Measurements from ENCODE around the gene MCM9. TPM values are rescaled to one million over a fixed set of nuclear protein-coding genes. Genes with fewer than 3 reads are reported as not detected.
"Not testable (repeated sequence)": the region's sequence is repeated elsewhere in the genome, so short reads cannot be mapped to it uniquely, and the experiment has no call there.

Gene MCM9
- total and polyA plus RNA-seq, 4 donors = 2.8 to 19.1 (median 10.8) TPM

GRCh38 chr6:118775381-118775780 lies 159.6 kb downstream of the MCM9 start:
- Histone ChIP-seq H3K9me3 (ENCODE audit: control insufficient read depth, low read length) (no peaks in the 10 kb centered on the region), H3K27me3 (ENCODE audit: control insufficient read depth in 1 of 2, insufficient read depth in 2 of 2, low read length in 1 of 2) (no peaks in the 10 kb centered on the region), H3K4me1 (ENCODE audit: control insufficient read depth in 1 of 2, insufficient read depth in 2 of 2, low read length in 2 of 2) (no peaks in the 10 kb centered on the region), H3K4me3 (ENCODE audit: low read length in 2 of 2) (no peak overlapping the region), H3K36me3 (ENCODE audit: control insufficient read depth in 1 of 2, insufficient read depth in 2 of 2, low read length in 1 of 2) (no peaks in the 10 kb centered on the region), H3K27ac (ENCODE audit: low read depth in 1 of 2, low read length in 2 of 2) (no peak overlapping the region)
- intact Hi-C loops (cut with DNase I) = loop anchor here (5.0 kb wide), 2 partner anchors 488 to 493 kb away; no protein-coding TSS in a partner anchor
- ATAC-seq (ENCODE audit: low FRiP score) (no peak), DNase-seq (no peak)
- 94 to 96% methylated on average over 2 of the region's 2 CpGs for WGBS, 2 donors

DNA sequence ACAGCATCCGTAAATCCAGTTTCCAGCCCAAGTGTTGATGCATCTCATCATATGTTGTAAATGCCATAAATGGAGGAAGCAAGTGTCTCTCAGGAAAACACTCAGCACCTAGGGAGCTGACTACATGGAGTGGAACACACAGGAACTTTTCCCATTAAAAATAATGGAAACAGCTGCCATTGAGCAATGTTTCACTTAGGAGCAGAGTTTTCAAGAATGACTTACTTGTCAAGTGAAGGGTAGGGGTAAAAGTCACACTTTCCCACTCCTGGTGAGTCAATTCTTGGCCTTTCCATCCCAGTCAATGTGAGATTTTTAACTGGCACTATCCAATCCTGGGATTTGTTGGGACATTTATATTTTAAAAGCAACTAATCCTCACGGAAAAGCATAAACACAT lies 160.4 kb downstream of the MCM9 start:
- ATAC-seq (ENCODE audit: low FRiP score) (no peak), DNase-seq (no peak)
- no peaks in the 10 kb centered on the region for H3K4me1 ChIP-seq (ENCODE audit: control insufficient read depth in 1 of 2, insufficient read depth in 2 of 2, low read length in 2 of 2)
- intact Hi-C loops (cut with DNase I) = no loop called here
- no peaks in the 10 kb centered on the region for H3K27me3 ChIP-seq (ENCODE audit: control insufficient read depth in 1 of 2, insufficient read depth in 2 of 2, low read length in 1 of 2)
- H3K9me3 ChIP-seq (ENCODE audit: control insufficient read depth, low read length) = no peaks in the 10 kb centered on the region
- H3K27ac ChIP-seq (ENCODE audit: low read depth in 1 of 2, low read length in 2 of 2) = no peak overlapping the region
- H3K36me3 ChIP-seq (ENCODE audit: control insufficient read depth in 1 of 2, insufficient read depth in 2 of 2, low read length in 1 of 2) = no peaks in the 10 kb centered on the region
- no peak overlapping the region for H3K4me3 ChIP-seq (ENCODE audit: low read length in 2 of 2)
- WGBS, 2 donors = 91% methylated on average over 2 of the region's 2 CpGs

GRCh38 chr6:118772886-118773285 lies 162.1 kb downstream of the MCM9 start:
- Histone ChIP-seq H3K27ac (ENCODE audit: low read depth in 1 of 2, low read length in 2 of 2) (no peak overlapping the region), H3K36me3 (ENCODE audit: control insufficient read depth in 1 of 2, insufficient read depth in 2 of 2, low read length in 1 of 2) (no peaks in the 10 kb centered on the region), H3K9me3 (ENCODE audit: control insufficient read depth, low read length) (no peaks in the 10 kb centered on the region), H3K4me1 (ENCODE audit: control insufficient read depth in 1 of 2, insufficient read depth in 2 of 2, low read length in 2 of 2) (no peaks in the 10 kb centered on the region), H3K4me3 (ENCODE audit: low read length in 2 of 2) (no peak overlapping the region), H3K27me3 (ENCODE audit: control insufficient read depth in 1 of 2, insufficient read depth in 2 of 2, low read length in 1 of 2) (no peaks in the 10 kb centered on the region)
- intact Hi-C loops (cut with DNase I) = no loop called here
- no peak for DNase-seq
- no peak for ATAC-seq (ENCODE audit: low FRiP score)
- WGBS, 2 donors = 95 to 97% methylated on average over 3 of the region's 3 CpGs

GRCh38 chr6:118771253-118771652 lies 163.7 kb downstream of the MCM9 start:
- Histone ChIP-seq H3K9me3 (ENCODE audit: control insufficient read depth, low read length) (no peaks in the 10 kb centered on the region), H3K27ac (ENCODE audit: low read depth in 1 of 2, low read length in 2 of 2) (no peak overlapping the region), H3K36me3 (ENCODE audit: control insufficient read depth in 1 of 2, insufficient read depth in 2 of 2, low read length in 1 of 2) (no peaks in the 10 kb centered on the region), H3K4me1 (ENCODE audit: control insufficient read depth in 1 of 2, insufficient read depth in 2 of 2, low read length in 2 of 2) (no peaks in the 10 kb centered on the region), H3K4me3 (ENCODE audit: low read length in 2 of 2) (no peak overlapping the region), H3K27me3 (ENCODE audit: control insufficient read depth in 1 of 2, insufficient read depth in 2 of 2, low read length in 1 of 2) (no peaks in the 10 kb centered on the region)
- ATAC-seq (ENCODE audit: low FRiP score) (no peak), DNase-seq (no peak)
- intact Hi-C loops (cut with DNase I) = no loop called here
- 69 to 73% methylated on average over 1 of the region's 1 CpG for WGBS, 2 donors

- Histone ChIP-seq H3K4me3 (ENCODE audit: low read length in 2 of 2) (no peak overlapping the region), H3K4me1 (ENCODE audit: control insufficient read depth in 1 of 2, insufficient read depth in 2 of 2, low read length in 2 of 2) (no peaks in the 10 kb centered on the region), H3K36me3 (ENCODE audit: control insufficient read depth in 1 of 2, insufficient read depth in 2 of 2, low read length in 1 of 2) (no peaks in the 10 kb centered on the region), H3K9me3 (ENCODE audit: control insufficient read depth, low read length) (no peaks in the 10 kb centered on the region), H3K27me3 (ENCODE audit: control insufficient read depth in 1 of 2, insufficient read depth in 2 of 2, low read length in 1 of 2) (no peaks in the 10 kb centered on the region), H3K27ac (ENCODE audit: low read depth in 1 of 2, low read length in 2 of 2) (no peak overlapping the region)
- intact Hi-C loops (cut with DNase I) = no loop called here
- DNase-seq (no peak), ATAC-seq (ENCODE audit: low FRiP score) (no peak)
- 75 to 78% methylated on average over 2 of the region's 2 CpGs for WGBS, 2 donors
Observed at GRCh38 chr6:118770835-118771234, 164.1 kb downstream of the MCM9 start.

- H3K36me3 ChIP-seq (ENCODE audit: control insufficient read depth in 1 of 2, insufficient read depth in 2 of 2, low read length in 1 of 2) = no peaks in the 10 kb centered on the region
- H3K4me1 ChIP-seq (ENCODE audit: control insufficient read depth in 1 of 2, insufficient read depth in 2 of 2, low read length in 2 of 2) = no peaks in the 10 kb centered on the region
- H3K9me3 ChIP-seq (ENCODE audit: control insufficient read depth, low read length) = no peaks in the 10 kb centered on the region
- no peak overlapping the region for H3K4me3 ChIP-seq (ENCODE audit: low read length in 2 of 2)
- intact Hi-C loops (cut with DNase I) = no loop called here
- DNase-seq (no peak), ATAC-seq (ENCODE audit: low FRiP score) (no peak)
- no peaks in the 10 kb centered on the region for H3K27me3 ChIP-seq (ENCODE audit: control insufficient read depth in 1 of 2, insufficient read depth in 2 of 2, low read length in 1 of 2)
- H3K27ac ChIP-seq (ENCODE audit: low read depth in 1 of 2, low read length in 2 of 2) = no peak overlapping the region
- 73 to 77% methylated on average over 2 of the region's 2 CpGs for WGBS, 2 donors
Observed at GRCh38 chr6:118770112-118770788, 164.7 kb downstream of the MCM9 start.

- DNase-seq (no peak), ATAC-seq (ENCODE audit: low FRiP score) (peak; percentile 33)
- Histone ChIP-seq H3K4me1 (ENCODE audit: control insufficient read depth in 1 of 2, insufficient read depth in 2 of 2, low read length in 2 of 2) (no peaks in the 10 kb centered on the region), H3K27ac (ENCODE audit: low read depth in 1 of 2, low read length in 2 of 2) (no peak overlapping the region), H3K27me3 (ENCODE audit: control insufficient read depth in 1 of 2, insufficient read depth in 2 of 2, low read length in 1 of 2) (no peaks in the 10 kb centered on the region), H3K9me3 (ENCODE audit: control insufficient read depth, low read length) (no peaks in the 10 kb centered on the region), H3K4me3 (ENCODE audit: low read length in 2 of 2) (no peak overlapping the region), H3K36me3 (ENCODE audit: control insufficient read depth in 1 of 2, insufficient read depth in 2 of 2, low read length in 1 of 2) (no peaks in the 10 kb centered on the region)
- 82 to 83% methylated on average over 3 of the region's 3 CpGs for WGBS, 2 donors
- intact Hi-C loops (cut with DNase I) = no loop called here
Observed at GRCh38 chr6:118768904-118769325, 166.0 kb downstream of the MCM9 start.

DNA sequence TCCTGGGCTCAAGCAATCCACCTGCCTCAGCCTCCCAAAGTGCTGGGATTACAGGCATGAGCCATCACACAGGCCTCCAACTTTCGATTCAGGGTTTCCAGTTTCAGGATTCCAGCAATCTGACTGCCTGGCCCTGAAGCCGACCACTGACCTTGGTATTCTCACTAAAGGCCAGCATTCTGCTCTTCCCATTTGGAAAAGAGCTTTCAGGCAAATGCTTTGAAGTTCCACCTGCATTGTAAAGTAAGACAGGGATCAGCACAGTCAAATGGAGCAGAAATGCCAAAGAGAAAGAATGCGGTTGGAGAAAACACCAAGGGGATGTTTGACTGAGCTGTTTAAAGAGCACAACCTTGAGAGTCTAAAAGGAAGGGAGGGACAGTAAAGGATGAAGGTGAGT lies 166.5 kb downstream of the MCM9 start:
- Histone ChIP-seq H3K4me1 (ENCODE audit: control insufficient read depth in 1 of 2, insufficient read depth in 2 of 2, low read length in 2 of 2) (no peaks in the 10 kb centered on the region), H3K9me3 (ENCODE audit: control insufficient read depth, low read length) (no peaks in the 10 kb centered on the region), H3K27ac (ENCODE audit: low read depth in 1 of 2, low read length in 2 of 2) (no peak overlapping the region), H3K4me3 (ENCODE audit: low read length in 2 of 2) (no peak overlapping the region), H3K27me3 (ENCODE audit: control insufficient read depth in 1 of 2, insufficient read depth in 2 of 2, low read length in 1 of 2) (no peaks in the 10 kb centered on the region), H3K36me3 (ENCODE audit: control insufficient read depth in 1 of 2, insufficient read depth in 2 of 2, low read length in 1 of 2) (no peaks in the 10 kb centered on the region)
- peak; percentile 29 for ATAC-seq (ENCODE audit: low FRiP score)
- intact Hi-C loops (cut with DNase I) = no loop called here
- no peak for DNase-seq
- 90 to 92% methylated on average over 3 of the region's 3 CpGs for WGBS, 2 donors

- WGBS, 2 donors = 88 to 94% methylated on average over 2 of the region's 2 CpGs
Observed at GRCh38 chr6:118765316-118765715, 169.6 kb downstream of the MCM9 start.

More at GRCh38 chr6:118765316-118765715, 169.6 kb downstream of the MCM9 start:
- H3K27ac ChIP-seq (ENCODE audit: low read depth in 1 of 2, low read length in 2 of 2); ATAC-seq (ENCODE audit: low FRiP score); H3K9me3 ChIP-seq (ENCODE audit: control insufficient read depth, low read length); H3K36me3 ChIP-seq (ENCODE audit: control insufficient read depth in 1 of 2, insufficient read depth in 2 of 2, low read length in 1 of 2); H3K4me1 ChIP-seq (ENCODE audit: control insufficient read depth in 1 of 2, insufficient read depth in 2 of 2, low read length in 2 of 2); H3K4me3 ChIP-seq (ENCODE audit: low read length in 2 of 2); H3K27me3 ChIP-seq (ENCODE audit: control insufficient read depth in 1 of 2, insufficient read depth in 2 of 2, low read length in 1 of 2); DNase-seq; intact Hi-C loops (cut with DNase I): not testable (repeated sequence)

Data from aorta (tissue), 5 donors.